Hepatic stellate cell (primary cell): Measurements from ENCODE around the gene KANK2.
"Not testable (repeated sequence)": the region's sequence is repeated elsewhere in the genome, so short reads cannot be mapped to it uniquely, and the experiment has no call there.

Source experiments
- DNase-seq: peaks from one replicate; pipeline ENCODE4 v3.0.0; 2011; ENCODE audit warnings: low spot score

The KANK2 gene

DNA sequence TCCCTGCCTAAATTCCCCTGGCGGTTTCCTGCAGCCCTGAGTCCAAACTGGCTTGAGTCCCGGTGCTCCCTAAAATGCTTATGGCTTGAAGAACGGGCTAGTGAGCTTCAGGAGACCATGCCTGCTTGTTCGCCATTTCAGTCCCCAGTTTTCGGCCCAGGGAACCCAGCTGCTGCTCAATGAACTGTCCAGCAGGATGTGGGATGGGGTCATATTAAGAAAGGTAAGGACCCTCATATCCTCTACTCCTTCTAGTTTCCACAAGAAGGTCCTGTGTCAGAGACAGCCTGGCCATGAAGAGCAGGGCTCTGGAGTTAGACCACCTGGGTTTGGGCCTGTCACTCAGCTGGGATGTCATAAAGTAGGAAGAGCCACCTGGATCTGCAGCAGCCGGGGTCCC is 24.8 kb downstream of the KANK2 start:
- DNase-seq: no peak

DNA sequence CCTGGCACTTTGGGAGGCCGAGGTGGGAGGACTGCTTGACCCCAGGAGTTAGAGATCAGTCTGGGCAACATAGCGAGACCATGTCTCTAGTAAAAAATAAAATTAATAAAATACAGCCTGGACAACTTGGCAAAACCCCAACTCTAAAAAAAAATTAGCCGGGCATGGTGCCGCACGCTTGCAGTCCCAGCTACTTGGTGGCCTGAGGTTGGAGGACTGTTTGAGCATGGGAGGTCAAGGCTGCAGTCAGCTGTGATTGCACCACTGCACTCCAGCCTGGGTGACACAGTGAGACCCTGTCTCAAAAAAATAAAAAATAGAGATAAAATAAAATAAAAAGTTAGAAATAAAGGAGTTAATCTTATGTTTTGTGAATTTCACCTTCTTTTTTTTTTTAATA is 26.2 kb downstream of the KANK2 start:
- DNase-seq: no peak

DNA sequence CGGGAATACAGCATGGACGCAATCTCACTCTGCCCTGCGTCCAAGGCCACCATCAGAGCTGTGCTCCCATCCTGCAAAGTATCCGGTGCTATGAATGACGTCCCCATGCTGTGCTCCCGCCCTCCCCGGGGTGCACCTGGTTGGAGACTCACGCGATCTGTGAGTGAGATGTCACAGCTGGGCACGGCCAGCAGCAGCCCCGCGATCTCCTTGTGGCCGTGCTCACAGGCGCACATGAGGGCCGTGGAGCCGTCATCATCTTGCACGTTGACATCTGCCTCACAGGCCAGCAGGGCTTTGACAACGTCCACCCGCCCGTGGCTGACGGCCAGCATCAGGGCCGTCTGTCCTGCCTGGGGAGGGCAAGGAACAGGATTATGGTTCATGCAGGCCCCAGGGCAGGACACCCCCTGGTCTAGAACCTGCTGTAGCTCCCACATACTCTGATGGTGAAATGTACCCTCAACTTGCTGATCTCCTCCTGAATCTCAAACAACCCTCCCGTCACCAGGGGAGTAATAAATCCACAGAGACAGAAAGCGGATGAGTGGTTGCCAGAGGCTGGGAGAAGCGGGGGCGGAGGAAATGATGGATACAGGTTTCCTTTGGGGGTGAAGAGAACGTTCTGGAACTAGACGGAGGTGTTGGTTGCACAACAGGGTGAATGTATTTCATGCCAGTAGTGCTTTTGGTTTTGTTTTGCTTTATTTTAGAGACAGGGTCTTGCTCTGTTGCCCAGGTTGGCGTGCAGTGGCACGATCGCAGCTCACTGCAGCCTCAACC is 27.3 kb downstream of the KANK2 start:
- no peak for DNase-seq

DNA sequence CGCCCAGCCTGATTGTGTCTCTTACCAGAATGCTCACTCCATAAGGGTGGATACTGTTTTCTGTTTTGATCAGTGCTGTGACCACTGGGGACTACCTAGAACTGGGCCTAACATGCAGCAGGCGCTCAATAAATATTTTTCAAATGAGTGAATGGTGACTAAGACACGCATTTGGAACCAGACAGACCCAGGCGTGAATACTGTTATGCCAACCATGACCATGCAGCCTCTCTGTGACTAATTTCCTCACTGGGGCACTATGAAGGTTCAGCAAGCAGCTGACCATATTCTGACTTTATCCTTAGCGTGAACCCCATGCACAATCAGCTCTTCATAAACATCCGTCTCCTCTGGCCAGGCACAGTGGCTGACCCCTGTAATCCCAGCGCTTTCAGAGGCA is 28.8 kb downstream of the KANK2 start:
- peak; percentile 95 for DNase-seq

DNA sequence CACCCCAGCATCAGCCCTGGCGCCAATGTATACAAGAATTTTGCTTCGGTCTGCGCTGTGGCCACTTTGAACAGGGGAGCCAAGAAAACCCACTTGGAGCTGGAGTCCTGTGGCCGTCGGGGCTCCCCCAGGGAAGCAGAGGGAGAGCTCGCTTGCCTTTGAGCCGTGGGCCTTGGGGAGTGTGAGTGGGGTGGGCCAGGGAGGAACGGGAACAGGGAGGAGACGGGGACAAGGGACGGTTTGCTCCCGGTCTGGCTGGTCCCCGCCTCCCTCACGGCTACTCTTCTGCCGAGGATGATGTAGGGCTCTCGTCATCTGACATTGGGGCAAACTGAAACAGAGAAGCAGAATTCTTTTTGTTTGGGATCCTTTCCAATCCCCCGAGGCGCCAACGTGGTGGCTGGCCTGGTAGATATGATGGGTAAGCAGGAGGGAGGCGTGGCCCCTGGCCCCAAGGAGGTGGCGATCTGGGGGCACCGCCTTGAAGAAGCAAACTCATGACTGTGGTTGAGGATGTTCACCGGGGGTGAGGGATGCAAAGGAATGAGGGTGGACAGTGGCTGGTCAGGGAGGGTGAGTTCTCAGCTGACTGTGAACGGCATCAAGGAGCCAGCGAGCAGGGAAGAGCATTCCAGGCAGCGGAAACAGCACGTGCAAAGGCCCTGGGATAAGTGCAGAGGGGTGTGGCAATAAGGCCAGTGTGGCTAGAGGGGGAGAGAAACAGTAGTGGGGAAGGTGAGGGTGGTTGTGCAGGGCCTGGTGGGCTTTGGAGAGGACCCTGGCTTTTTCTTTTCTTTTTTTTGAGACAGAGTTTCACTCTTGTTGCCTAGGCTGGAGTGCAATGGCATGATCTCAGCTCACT is 30.8 kb downstream of the KANK2 start:
- DNase-seq: no peak

DNA sequence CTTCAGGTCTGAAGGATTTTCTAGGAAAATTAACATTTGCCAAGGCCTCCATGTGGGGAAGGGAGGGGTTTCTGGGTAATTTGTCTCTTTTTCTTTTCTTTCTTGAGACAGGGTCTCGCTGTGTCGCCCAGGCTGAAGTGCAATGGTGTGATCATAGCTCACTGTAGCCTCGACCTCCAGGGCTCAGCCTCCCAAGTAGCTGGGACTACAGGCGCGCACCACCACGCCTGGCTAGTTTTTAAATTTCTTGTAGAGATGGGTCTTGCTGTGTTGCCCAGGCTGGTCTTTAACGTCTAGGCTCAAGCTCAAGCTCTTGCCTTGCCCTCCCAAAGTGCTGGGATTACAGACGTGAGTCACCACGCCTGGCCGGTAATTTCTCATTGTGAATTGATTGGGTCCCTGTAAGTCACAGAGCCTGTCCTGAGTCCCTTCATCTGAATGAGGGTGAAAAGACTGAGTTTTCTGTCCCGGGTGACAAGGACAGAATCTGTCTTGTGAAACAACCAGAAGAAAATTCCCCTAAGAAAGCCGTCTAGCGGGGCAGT is 31.8 kb downstream of the KANK2 start:
- no peak for DNase-seq

DNA sequence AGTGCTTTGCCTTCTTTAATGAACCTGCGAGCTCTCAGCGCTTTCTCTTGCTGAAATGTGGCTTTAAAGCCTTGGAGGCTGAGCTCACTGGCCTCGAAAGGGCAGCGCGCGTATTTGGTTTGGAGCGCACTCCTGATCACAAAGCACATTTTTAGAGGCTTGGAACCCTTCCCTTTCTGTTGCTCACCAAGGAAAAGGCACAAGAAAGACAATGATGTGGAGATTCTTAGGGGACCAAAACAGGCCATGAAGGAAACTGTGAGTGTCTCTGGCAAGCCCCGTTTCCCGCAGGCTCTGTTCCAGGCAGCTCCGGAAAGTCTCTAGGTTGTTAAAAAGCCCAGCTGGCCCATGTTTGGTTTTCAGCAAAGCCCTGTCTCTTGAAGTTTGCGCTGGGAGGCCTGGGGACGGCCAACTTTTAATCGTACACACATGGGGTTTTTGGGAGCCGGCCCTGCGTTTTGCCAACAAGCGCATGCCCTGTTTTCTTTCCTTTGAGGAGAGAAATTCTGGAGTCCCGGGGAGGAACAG is 32.4 kb downstream of the KANK2 start:
- no peak for DNase-seq

DNA sequence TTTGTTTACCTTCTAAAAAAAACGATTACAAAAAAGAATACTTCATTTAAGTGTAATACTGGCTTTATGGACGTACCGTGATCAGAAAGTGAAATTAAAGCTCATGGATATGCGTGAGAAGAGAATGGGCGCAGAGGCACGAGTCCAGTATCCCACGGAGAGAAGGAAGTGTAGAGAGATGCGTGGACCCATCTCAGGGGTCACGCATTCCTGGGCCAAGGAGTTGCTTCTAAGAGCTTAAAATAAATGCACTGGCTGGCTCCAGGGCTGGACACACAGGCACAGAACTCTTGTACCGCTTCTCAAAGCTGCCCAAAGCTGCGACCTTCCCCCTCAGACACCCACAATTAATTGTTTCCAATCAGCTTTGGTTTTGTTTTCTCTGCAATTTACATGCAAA is 33.0 kb downstream of the KANK2 start:
- no peak for DNase-seq

DNA sequence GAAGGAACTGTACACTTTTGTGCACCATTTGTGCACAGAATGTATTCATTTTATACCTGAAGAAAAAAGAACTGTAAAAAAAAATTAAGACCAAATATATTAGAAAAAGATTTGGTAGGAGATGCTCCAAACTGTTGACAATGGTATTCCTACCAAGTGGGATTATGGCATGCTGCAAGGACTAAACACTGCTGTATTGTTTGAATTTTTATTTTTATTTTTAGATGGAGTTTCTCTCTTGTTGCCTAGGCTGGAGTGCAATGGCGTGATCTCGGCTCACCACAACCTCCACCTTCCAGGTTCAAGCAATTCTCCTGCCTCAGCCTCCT is 36.9 kb downstream of the KANK2 start:
- DNase-seq: not testable (repeated sequence)

DNA sequence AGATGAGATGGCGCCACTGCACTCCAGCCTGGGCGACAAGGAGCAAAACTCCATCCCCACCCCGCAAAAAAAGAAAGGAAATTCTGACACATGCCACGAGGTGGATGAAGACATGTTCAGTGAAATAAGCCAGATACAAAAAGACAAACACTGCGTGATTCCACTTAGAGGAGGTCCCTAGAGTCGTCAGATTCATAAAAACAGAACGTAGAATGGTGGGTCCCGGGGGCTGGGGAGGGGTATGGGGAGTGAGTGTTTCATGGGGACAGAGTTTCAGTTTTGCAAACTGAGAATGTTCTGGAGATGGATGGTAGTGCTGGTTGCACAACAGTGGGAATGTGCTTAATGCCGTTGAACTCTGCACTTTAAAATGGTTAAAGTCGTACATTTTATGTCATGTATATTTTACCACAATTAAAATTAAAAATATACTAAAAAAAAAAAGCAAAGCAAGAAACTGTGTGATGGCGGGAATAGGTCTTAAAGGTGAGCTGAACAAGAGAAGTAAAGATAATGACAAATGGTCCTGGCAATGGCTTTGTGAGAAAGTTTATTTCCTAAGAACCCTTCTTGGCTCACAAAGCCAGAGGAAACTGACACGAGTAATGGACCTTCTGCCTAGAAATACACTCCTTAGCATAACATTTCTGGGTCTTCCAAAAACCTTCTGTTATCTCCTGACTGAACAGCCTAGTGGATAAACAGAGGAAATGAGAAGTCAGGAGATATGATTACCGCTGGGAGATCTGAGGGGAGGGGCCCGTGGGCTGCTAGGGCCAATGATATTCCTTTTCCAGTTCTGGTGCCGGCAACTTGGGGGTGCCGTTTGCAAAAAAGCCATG is 37.5 kb downstream of the KANK2 start:
- peak; percentile 63 for DNase-seq

DNA sequence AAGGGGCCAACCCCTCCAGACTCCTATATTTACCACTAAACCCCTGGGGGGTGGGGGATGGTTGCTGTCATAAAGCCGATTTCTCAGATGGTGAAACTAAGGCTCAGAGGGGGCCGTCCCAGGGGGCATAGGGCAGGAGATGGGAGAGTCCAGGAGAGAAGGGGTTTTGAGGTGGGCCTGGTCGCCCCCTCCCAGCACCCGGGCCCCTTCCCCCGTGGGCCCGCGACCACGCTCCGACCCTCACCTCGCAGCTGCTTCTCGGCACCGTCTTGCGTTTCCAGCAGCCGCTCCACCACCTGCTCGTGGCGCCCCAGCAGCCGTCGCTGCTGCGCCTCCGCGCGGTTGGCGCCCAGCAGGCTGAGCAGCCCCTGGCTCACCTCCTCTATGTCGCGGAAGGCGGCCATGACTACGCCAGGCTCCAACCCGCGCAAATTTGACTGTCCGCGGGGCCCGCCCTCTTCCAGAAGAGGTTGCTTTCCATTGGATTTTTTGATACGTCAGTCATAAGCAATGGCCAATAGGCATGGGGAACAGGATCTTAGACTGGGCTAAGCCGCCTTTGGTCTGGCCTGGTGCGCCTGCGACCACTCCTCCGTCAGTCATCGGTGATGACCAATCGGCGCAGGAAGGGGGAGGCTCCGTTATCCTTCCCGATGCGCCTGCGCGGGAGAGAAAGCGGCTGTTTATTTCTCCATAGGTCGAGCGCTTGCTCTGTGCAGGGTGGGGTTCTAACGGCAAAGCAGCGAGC is 41.8 kb downstream of the KANK2 start, which contains the start of gene SPC24:
TSS of gene SPC24 (minus strand) at position 410 of the 748 bp plus-strand sequence. CDS start at position 404, 6 bp downstream.
- DNase-seq: peak; percentile 100

DNA sequence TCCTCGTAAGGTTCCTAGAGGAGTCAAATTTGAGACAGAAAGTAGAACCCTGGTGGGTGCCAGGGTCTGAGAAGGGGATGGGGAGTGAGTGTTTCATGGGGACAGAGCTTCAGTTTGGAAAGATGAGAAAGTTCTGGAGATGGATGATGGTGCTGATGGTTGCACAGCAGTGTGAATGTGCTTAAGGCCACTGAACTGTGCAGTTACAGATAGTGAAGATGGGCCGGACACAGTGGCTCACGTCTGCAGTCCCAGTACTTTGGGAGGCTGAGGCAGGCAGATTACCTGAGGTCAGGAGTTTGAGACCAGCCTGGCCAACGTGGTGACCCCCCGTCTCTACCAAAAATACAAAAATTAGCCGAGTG is 42.7 kb downstream of the KANK2 start:
- no peak for DNase-seq

DNA sequence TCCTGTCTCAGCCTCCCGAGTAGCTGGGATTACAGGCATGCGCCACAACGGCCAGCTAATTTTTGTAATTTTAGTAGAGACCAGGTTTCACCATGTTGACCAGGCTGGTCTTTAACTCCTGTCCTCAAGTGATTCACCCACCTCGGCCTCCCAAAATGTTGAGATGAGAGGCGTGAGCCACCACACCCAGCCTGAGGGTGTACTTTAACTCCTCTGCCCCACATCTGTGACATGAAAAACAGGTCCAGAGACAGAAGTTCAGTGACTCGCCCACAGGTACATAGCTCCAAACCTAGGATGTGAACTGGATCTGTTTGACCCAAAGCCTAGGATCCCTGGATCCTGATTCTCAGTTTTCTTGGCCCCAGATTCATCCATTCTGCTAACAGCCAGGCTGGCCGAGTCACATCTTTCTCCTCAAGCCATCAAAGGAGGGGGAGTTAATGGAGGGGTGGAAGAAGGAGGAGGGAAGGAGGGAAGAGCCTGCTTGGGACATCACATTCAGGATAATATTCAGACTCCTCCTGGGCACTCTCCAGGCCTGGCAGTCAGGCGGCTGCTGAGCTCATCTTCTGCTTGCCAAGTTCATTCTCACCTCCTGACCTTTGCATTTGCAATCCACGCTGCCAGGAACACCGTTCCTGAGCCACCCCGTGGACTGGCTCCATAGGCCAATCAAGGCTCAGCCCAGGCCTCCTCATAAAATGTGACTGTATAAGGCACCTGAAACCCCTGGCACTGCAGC is 44.9 kb downstream of the KANK2 start:
- DNase-seq: peak; percentile 43

DNA sequence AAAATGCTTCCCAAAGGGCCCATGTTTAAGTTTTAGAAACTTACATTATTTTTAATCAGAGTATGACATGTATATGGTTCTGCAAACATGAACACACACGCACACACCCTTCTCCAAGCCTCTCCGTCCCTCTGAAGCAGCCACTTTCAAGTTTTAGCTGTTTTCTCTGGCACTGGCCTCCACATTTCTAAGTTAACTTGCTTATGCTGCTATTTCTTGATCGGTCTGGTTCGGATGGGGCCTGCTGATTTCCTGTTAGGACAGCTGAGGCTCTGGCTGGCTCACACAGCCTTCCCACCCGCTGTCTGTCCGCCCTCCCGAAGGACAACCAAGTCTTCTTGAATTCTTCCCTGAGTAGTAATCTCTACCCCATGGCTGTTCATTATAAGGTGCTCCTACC is 46.2 kb downstream of the KANK2 start:
- no peak for DNase-seq

DNA sequence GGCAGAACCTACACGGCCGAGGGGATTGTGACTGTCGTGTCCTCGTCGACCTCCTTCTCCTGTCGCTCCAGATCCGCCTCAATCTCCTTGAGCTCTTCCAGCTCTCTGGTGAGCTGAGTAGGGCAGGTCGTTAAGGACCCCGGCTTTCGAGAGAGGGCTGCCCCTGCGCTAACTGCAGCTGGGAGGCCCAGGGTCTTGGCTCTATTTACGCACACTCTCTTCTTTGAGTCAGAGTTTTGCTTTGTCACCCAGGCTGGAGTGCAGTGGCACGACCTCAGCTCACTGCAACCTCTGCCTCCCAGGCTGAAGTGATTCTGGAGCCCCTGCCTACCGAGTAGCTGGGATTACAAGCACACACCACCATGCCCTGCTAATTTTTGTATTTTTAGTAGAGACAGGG is 49.3 kb downstream of the KANK2 start:
- DNase-seq: no peak

DNA sequence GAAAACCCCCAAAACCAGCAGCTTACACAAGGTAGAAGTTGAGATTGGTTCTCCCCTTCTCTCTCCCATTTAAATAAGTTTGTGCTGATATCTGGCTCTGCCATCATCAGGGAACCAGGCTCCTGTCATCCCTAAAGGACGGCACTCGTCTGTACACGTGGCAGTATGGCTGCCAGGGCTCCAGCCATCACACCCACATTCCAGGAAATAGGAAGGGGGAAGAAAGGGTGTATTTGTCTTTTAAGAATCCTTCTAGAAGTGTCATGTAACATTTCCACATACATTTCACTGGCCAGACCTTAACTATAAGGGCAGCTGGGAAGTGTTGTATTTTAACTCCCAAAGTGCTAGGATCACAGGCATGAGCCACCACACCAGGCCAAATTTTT is 51.8 kb downstream of the KANK2 start:
- DNase-seq: no peak

DNA sequence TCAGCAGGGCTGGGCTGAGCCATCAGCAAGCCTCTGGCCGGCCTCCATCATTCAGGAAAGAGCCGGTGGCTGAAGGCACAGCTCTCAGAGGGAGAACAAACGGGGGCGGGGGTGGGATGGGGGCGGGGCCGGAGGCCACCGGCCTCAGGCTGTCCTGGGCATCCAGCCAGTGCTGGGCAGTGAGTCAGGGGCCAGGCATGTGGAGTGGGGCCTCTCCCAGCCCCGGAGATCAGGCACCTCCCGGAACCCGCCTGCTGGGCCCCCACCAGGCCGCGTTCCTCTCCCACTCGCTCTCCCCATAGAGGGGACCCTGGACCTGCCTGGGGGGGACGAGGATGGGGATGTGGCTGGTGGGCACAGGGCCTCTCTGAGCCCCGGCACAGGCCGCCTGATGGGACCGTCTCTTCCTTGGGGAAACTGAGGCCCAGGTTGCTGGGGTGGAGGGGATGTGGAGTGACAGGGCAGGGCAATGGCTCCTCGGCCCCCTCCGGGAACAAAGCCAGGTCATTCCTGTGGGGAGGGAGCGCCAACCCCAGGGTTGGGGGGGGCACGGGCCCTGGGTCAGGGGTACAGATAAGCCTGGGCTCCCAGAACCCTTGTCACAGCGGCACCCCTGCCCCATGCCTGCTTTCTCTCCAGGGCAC is 54.7 kb downstream of the KANK2 start:
- peak; percentile 96 for DNase-seq

DNA sequence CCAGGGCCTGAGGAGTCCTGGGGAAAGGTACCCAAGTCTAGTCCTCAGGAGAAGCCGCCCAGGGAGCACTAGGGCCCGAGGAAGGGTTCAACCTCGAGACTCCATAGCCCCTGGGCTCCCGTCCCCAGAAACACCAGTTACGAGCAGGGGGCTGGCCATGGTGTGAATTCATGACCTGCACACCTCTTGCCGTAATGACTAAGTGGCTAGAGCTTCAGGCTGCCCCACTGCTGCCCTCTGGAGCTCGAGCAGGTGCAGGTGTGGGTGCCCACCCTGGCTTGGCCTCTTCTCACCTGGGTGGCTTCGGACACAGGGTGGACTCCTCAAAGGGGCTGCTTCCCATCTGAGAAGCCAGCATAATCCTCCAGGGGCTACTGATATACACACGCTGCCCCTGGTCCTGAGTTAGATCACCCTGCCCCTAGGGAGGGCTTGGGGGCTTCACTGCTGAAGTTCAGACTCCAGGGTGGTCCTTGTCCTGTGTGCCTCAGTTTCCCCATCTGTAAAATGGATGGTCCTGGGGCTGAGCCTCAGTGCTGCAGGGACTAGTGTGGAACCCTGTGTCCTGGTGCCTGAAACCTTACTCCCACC is 55.3 kb downstream of the KANK2 start:
- no peak for DNase-seq

DNA sequence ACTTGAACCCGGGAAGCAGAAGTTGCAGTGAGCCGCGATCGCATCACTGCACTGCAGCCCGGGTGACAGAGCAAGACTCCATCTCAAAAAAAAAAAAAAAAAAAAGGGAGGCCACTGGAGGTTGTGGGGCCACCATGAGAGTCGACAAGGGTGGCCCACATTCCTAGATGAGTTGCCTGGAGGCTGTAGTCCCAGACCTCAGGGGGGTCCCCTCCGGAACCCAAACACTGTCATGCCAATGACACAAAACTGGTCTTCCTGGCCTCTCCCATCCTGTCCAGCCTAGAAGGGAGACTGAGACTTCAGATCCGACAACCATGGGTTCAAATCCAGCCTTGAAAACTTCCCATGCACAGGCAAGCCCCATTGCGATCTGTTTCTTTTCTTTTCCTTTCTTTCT is 56.4 kb downstream of the KANK2 start:
- no peak for DNase-seq
